ENCODE data around the gene CACNG6. TPM values are rescaled to one million over a fixed set of nuclear protein-coding genes. Genes with fewer than 3 reads are reported as not detected.

Gene CACNG6
- total RNA-seq, 3 donors from 2014 or later (not counting 1 experiment from before 2014, with no cell fraction given), result 11.5 TPM; not detected in 2

- intact Hi-C loops (cut with micrococcal nuclease), result no loop called here
- Histone ChIP-seq H3K27ac (ENCODE audit: low read length) (no peak overlapping the region), H3K4me3 (ENCODE audit: low read length) (no peak overlapping the region), H3K4me1 (ENCODE audit: control insufficient read depth, insufficient read depth, low read length) (no peaks in the 10 kb centered on the region), H3K9me3 (ENCODE audit: control insufficient read depth, insufficient read depth, low read length) (no peaks in the 10 kb centered on the region), H3K27me3 (ENCODE audit: control insufficient read depth, insufficient read depth, low read length) (no peaks in the 10 kb centered on the region), H3K36me3 (ENCODE audit: control insufficient read depth, insufficient read depth, low read length) (no peaks in the 10 kb centered on the region)
- H3K4me1 Mint-ChIP-seq, result no peaks in the 10 kb centered on the region
- ATAC-seq (no peak), DNase-seq (no peak)
- 85% methylated on average over 4 of the region's 4 CpGs for WGBS (ENCODE audit: insufficient coverage)
- H3K4me3 Mint-ChIP-seq, result no peak overlapping the region
- TF ChIP-seq CTCF (IDR thresholded peaks at IDR 0.05), result no peak
- H3K36me3 Mint-ChIP-seq, result no peaks in the 10 kb centered on the region
- H3K9me3 Mint-ChIP-seq, result no peaks in the 10 kb centered on the region
- no peak overlapping the region for H3K27ac Mint-ChIP-seq
- peaks cover 11 to 17% of the 10 kb centered on the region in 2 donors for H3K27me3 Mint-ChIP-seq (ENCODE audit: low read depth in 2 of 2)
These were observed 56.2 kb downstream of the CACNG6 start for GRCh38 chr19:54047616-54048015.

Other genes starting within 250 kb of the CACNG6 start
- gene NLRP12, start 167.3 kb upstream of the CACNG6 start, total RNA-seq, result 10 to 100 TPM in 1 of 3 donors, under 1 TPM in 2; 0.35 to 13.6 (median 0.84) TPM
- 100 to 1,000 TPM; 219 to 658 (median 296) TPM for gene MYADM, start 123.8 kb upstream of the CACNG6 start, total RNA-seq
- gene PRKCG, start 109.4 kb upstream of the CACNG6 start, total RNA-seq, result 1 to 10 TPM in 2 of 3 donors, under 1 TPM in 1; 0.55 to 2.6 (median 1.5) TPM
- gene CACNG7, start 82.4 kb upstream of the CACNG6 start, total RNA-seq, result not detected
- 1 to 10 TPM in 1 of 3 donors, not detected in 2; 2.3 TPM for gene CACNG8, start 28.7 kb upstream of the CACNG6 start, total RNA-seq
- 1 to 10 TPM in 2 of 3 donors, under 1 TPM in 1; 0.72 to 2.8 (median 2.7) TPM for gene VSTM1, start 72.3 kb downstream of the CACNG6 start, total RNA-seq
- not detected for gene TARM1, start 89.7 kb downstream of the CACNG6 start, total RNA-seq
- gene OSCAR, start 109.2 kb downstream of the CACNG6 start, total RNA-seq, result 1 to 10 TPM; 2.3 to 5.4 (median 4.4) TPM
- 10 to 100 TPM; 48.4 to 91.9 (median 71.4) TPM for gene NDUFA3, start 111.2 kb downstream of the CACNG6 start, total RNA-seq
- 10 to 100 TPM; 14.1 to 14.4 (median 14.2) TPM for gene TFPT, start 124.0 kb downstream of the CACNG6 start, total RNA-seq
- gene PRPF31, start 124.1 kb downstream of the CACNG6 start, total RNA-seq, result 10 to 100 TPM; 64.4 to 65.9 (median 64.9) TPM
- 10 to 100 TPM; 46.3 to 73.9 (median 51.7) TPM for gene CNOT3, start 146.1 kb downstream of the CACNG6 start, total RNA-seq
- 1 to 10 TPM; 8.3 to 9.4 (median 9.1) TPM for gene LENG1, start 168.1 kb downstream of the CACNG6 start, total RNA-seq
- 1 to 10 TPM; 7.2 to 8.2 (median 7.5) TPM for gene TMC4, start 181.5 kb downstream of the CACNG6 start, total RNA-seq
- 10 to 100 TPM; 24.1 to 53.9 (median 31.2) TPM for gene MBOAT7, start 197.9 kb downstream of the CACNG6 start, total RNA-seq
- gene TSEN34, start 199.7 kb downstream of the CACNG6 start, total RNA-seq, result 10 to 100 TPM; 11.5 to 16.7 (median 13.5) TPM
- gene RPS9, start 209.2 kb downstream of the CACNG6 start, total RNA-seq, result 100 to 1,000 TPM; 617 to 958 (median 906) TPM
- gene LILRB3, start 231.4 kb downstream of the CACNG6 start, total RNA-seq, result 10 to 100 TPM in 2 of 3 donors, 1 to 10 TPM in 1; 6.8 to 12.6 (median 12.6) TPM

Measured in natural killer cell (primary cell).